NCI-H146 treated with DMSO at 0.1 percent for 48 hours (cell line): ENCODE results near the gene KRTAP2-3.

Source experiments
- DNase-seq: peaks from one replicate; lab custom pipeline; 2025; ENCODE audit not compliant: unreplicated experiment; lab: John Stamatoyannopoulos, UW

KRTAP2-3 gene

DNA sequence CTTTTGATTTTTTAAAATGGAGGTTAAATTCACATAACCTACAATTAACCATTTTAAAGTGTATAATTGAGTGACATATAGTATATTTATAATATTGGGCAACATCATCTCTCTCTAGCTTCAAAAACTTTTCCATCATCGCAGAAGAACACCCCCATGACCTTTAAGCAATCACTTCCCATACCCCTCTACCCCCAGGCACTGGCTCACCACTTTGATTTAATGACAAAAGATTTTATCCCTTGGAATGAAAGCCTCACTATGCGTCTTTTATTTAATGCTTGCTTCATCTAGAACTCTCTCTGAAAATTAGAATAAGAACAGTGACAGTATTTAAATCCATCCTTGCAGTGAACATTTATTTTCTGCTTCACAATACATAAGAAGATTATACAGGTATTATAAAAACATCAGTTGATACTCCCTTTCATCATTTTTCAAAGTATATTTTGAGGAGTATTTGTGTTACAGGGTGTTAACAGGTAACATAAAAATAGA, 22.0 kb downstream of the KRTAP2-3 start:
- DNase-seq, result no peak

DNA sequence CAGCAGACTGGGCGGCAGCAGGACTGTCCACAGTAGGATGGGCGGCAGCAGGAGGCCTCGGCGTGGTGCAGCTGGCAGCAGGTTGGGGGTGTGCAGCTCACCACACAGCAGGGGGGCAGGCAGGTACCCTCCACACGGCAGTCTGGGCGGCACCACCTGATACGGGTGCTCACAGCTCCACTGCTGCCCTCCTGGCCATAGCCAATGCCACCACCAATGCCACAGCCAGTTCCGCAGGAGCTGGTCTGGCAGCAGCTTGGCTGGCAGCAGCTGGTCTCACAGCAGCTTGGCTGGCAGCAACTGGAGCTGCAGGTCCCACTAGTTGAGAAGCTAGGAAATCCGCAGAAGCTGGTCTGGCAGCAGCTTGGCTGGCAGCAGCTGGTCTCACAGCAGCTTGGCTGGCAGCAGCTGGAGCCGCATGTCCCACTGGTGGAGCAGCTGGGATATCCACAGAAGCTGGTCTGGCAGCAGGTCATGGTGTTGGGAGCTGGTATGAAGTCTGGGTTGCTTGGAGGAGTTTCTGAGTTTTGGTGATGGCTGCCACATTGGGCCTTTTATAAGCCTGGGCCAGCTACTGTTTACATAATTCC, 25.5 kb downstream of the KRTAP2-3 start, which contains the start of gene KRTAP1-3:
KRTAP1-3 (minus strand) TSS at position 529 of the 590 bp plus-strand sequence; CDS start at position 476, 53 bp downstream.
- DNase-seq, result peak; percentile 26

DNA sequence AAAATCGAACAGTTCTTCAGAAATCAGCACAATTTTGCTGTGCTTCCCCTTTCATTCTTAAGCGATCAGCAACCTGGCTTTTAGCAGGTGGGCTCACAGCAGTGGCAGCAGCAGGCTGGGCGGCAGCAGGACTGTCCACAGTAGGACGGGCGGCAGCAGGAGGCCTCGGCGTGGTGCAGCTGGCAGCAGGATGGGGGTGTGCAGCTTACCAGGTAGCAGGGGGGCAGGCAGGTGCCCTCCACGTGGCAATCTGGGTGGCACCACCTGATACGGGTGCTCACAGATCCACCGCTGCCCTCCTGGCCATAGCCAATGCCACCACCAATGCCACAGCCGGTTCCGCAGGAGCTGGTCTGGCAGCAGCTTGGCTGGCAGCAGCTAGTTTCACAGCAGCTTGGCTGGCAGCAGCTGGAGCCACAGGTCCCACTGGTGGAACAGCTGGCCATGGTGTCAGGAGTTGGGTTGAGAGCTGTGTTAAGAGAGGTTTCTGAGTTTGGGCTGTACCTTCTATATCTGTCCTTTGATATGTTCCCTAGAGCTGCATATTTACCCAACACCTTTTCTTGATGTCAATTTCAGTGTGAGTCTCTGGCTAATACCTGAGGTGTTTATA, 30.2 kb downstream of the KRTAP2-3 start, which contains the start of gene KRTAP1-4:
KRTAP1-4 (minus strand) TSS at position 563 of the 613 bp plus-strand sequence; CDS start at position 446, 117 bp downstream.
- peak; percentile 40 for DNase-seq

DNA sequence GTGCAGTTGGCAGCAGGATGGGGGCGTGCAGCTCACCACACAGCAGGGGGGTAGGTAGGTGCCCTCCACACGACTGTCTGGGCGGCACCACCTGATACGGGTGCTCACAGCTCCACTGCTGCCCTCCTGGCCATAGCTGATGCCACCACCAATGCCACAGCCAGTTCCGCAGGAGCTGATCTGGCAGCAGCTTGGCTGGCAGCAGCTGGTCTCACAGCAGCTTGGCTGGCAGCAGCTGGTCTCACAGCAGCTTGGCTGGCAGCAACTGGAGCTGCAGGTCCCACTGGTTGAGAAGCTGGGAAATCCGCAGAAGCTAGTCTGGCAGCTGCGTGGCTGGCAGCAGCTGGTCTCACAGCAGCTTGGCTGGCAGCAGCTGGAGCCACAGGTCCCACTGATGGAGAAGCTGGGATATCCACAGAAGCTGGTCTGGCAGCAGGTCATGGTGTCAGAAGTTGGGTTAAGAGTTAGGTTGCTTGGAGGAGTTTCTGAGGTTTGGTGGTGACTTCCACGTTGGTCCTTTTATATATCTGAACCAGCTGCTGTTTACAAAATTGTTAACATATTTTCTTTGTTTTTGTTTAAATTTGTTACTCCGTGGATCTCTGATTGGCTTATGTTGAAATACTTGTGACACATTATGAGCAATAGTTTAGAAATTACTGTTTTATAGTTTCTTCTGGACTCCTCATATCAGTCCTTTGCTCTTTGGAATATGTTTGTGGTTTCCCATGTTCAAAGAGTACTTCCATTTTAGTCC, 33.0 kb downstream of the KRTAP2-3 start, which contains the start of gene KRTAP1-5:
KRTAP1-5 (minus strand) TSS at position 494 of the 757 bp plus-strand sequence; CDS start at position 441, 53 bp downstream.
- DNase-seq, result no peak

GRCh38 chr17:41024697-41025096, 35.2 kb downstream of the KRTAP2-3 start:
- no peak for DNase-seq

DNA sequence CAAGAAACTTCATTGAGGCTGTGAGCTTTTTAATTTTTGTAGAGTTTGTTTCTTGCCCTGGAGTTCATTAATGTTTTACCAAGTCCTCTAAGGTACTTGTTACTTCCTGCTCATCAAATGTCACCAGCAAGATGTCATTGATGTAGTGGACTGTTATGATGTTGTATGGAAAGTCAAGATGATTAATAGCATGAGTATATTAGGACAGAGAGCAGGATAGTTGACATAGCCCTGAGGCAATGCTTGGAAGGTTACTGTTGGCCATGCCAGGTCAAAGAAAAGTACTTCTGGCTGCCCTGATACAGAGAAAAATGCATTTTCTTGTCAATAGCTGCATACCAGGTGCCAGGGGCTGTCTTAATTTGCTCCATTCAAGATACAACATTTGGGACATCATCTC, 39.6 kb downstream of the KRTAP2-3 start:
- DNase-seq, result peak; percentile 85

DNA sequence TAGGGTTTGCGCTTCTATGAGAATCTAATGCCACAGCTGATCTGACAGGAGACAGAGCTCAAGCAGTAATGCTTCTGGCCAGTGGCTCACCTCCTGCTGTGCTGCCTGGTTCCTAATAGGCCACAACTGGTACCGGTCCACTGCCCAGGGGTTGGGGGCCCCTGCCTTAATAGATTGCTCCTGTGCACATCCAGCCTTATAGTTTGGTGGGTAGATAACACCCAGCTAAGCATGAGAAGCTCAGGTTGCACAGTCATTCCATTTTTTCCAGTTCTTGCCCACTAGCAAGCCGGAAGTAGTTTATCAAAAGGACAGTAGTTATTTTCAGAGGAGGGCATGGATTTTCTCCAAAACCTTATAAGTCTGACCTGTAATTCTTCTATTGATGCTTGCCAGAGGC, 40.5 kb downstream of the KRTAP2-3 start:
- DNase-seq, result no peak

- no peak for DNase-seq
These were observed 41.4 kb downstream of the KRTAP2-3 start for GRCh38 chr17:41018541-41018940.

GRCh38 chr17:41016578-41017215, 43.2 kb downstream of the KRTAP2-3 start:
- no peak for DNase-seq

DNA sequence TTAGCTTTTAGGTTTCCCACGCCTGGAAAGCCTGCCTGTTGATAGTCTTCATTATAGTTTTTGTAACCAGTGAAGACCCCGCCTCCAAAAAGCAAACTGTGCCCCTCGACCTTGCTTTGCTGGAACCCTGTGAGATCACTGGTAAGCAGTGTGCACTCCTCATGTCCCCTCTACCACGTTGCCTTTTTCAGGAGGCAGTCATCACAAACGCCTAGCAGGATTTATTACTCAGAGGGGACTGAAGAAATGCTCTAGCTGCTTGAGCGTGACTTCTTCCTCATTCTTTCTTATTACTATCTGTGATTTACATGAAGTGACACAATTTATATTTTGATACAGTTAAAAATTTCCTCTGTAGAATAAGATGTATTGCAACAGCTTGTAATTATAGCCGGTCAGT, 44.5 kb downstream of the KRTAP2-3 start:
- DNase-seq, result no peak

DNA sequence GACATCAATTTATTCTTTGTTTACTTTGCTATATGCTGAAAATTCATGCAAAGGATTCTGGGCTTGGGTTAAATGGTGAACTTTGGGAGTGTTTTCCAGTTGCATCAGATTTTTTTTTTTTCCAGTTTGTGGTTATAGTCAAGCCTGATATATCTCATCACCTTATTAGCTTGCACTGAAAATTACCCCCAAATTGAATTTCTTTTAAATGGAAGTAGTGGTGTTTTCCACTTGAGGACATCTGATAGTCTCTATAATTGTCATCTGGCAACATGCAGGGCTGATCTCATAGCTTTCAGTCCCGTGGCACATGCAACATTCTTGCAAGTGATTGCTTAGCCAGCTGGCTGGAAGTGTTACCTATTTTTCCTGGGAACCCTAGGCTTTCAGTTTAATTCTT, 46.3 kb downstream of the KRTAP2-3 start:
- no peak for DNase-seq

DNA sequence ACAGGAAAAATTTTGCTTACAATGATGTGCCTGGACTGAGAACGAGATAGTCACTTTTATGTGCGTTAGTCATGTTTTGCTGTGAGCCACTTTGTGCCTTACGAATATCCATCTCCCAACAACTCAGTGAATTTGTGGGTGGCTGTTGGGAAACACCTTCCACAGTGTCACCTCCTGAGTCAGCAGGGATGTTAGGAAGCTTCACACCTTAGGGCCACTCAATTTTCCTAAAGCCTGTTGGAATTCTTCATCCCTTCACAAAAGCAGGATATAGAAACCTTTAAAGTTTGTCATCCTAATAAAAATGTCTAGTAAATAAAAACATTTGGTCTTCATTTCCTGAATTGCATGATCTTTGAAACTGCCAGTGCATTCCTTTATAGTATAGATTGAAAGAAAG, 46.7 kb downstream of the KRTAP2-3 start:
- DNase-seq, result no peak

DNA sequence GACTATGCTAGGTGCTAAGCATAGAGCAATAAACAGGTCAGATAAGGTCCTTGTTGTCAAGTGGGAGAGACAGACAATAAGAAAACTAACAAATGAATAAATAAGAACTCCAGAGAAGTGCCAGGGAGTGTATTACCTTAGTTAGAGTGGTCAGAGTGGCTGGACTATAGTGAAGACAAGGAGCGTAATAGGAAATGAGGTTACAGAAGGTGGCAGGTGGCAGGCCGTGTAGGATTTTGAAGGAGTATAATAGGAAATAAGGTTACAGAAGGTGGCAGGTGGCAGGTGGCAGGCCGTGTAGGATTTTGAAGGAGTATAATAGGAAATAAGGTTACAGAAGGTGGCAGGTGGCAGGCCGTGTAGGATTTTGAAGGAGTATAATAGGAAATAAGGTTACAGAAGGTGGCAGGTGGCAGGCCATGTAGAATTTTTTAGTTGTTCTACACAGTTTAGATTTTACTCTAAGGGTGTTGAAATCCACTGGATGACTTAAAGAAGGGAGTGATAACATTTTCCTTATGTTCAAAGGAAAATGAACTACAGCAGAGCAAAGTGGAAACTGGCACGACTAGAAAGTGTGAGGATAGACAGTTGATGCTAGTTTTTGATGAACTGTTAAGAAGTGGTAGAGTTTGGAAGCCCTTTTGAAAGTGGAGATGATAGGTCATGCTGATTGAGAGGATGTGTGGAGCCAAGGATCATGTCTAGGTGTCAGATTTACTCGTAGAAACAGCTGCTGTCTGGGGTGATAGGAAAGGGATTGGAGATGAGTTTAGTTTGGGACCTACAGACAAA, 47.4 kb downstream of the KRTAP2-3 start:
- no peak for DNase-seq

DNA sequence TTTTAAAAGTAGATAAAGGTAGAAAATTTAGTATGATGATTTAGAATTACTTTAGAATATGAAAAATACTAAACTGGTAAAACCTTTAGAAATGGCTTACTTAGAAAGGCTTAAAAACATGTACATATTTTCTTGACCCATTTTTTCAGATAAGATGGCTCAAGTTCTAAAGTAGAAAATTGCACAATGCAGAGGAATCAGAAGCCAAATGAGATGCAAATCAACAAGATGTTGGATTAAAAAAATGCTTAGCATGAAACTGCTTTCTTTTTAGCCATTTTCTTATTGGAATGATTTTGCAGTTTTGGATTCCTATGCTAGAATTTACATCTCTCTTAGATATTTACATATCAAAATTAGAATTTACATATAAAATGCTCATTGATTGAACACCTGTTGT, 49.5 kb downstream of the KRTAP2-3 start:
- DNase-seq, result no peak

DNA sequence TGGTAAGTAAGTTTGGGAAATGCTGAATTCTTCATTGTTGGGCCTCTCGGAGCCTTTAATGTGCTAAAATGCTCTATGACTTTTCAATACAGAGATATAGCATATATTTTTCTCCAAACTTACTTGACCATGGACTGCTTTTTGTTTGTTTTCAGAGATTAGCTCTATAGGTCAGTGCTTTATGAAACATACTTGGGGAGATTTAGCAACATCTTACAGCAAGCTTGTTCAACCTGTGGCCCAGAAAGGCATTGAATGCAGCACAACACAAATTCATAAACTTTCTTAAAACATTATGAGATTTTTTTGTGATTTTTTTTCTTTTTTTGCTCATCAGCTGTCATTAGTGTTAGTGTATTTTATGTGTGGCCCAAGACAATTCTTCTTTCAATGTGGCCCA, 50.0 kb downstream of the KRTAP2-3 start:
- DNase-seq, result no peak

- peak; percentile 21 for DNase-seq
These were observed 50.6 kb downstream of the KRTAP2-3 start for GRCh38 chr17:41009301-41009760.
